ENCODE results near the gene PRLR.

The PRLR gene

DNA sequence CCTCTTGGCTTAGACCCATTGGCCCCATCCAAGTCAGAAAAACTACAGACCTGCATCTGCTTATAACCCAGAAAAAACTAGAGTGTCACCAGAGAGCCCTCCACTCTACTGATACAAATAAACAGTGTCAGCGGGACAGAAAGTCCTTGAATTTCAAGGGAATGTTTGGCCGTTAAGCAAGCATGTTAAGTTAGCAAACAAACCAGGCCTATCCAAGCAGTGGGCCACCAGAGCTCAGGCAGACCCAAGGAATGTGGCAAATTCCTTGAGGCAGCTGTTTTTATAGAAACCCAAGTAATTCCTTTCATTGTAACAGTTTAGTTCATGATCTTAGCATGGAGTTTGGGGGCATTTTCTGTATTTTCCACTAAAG lies 70.9 kb downstream of the PRLR start:
- Histone ChIP-seq H3K27me3 (ENCODE audit: insufficient read depth, insufficient read length) (no peaks in the 10 kb centered on the region), H3K4me3 (ENCODE audit: insufficient read length, low read depth) (no peak overlapping the region), H3K9ac (ENCODE audit: insufficient read length, low read depth) (no peak overlapping the region), H3K4me1 (ENCODE audit: insufficient read depth, insufficient read length) (no peaks in the 10 kb centered on the region), H3K9me3 (ENCODE audit: insufficient read depth, low read length) (0 out of 2 replicates have a peak, but pooled peaks cover 5% of the 10 kb centered on the region), H3K36me3 (ENCODE audit: insufficient read depth, insufficient read length, low read length) (no peaks in the 10 kb centered on the region)
- DNase-seq (ENCODE audit: low read depth, low spot score), result peak; percentile 11
- TF ChIP-seq SUZ12 (IDR thresholded peaks at IDR 0.05; ENCODE audit: extremely low read depth, insufficient read depth, insufficient read length), result no peak
- no peak for TF ChIP-seq ZNF274 (IDR thresholded peaks at IDR 0.05; ENCODE audit: low read depth, low read length)
- no peak for TF ChIP-seq YY1 (IDR thresholded peaks at IDR 0.05; ENCODE audit: insufficient read depth, insufficient read length)

DNA sequence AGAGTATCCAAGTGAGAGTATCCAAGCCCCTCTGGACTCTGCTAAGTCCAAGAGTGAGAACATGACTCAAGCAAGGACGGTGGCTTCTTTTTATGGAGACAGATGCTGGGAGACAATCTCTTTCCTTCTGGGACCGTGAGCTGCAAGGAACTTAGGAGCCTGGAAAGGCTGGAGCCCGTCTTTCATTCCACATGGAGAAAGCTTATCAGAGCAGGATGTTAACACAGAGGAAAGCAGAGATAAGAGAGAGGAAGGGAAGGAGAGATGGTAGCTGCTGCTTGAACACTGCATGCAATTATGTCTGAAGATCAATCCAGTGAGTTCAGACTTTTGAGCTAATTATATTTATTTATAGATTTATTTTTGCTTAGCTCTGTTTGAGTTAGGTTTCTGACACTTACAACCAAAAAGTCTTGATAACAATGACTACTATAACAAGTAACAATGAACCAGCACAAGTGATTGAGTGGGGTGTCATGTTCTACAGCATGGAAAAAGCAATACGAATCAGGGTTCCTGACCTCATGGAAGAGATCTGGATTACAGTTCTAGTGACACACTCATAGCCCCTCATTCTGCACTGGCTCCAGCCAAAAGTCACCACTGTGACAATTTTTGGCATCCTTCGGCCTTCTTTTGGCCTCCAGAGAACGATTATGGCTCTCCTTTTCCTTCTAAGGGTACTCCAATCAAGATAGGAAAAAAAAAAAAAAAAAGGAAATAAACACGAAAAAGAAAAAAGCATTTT lies 71.5 kb downstream of the PRLR start:
- Histone ChIP-seq H3K9me3 (ENCODE audit: insufficient read depth, low read length) (0 out of 2 replicates have a peak, but pooled peaks cover 5% of the 10 kb centered on the region), H3K36me3 (ENCODE audit: insufficient read depth, insufficient read length, low read length) (no peaks in the 10 kb centered on the region), H3K9ac (ENCODE audit: insufficient read length, low read depth) (no peak overlapping the region), H3K4me1 (ENCODE audit: insufficient read depth, insufficient read length) (no peaks in the 10 kb centered on the region), H3K27me3 (ENCODE audit: insufficient read depth, insufficient read length) (no peaks in the 10 kb centered on the region), H3K4me3 (ENCODE audit: insufficient read length, low read depth) (no peak overlapping the region)
- no peak for DNase-seq (ENCODE audit: low read depth, low spot score)
- TF ChIP-seq ZNF274 (IDR thresholded peaks at IDR 0.05; ENCODE audit: low read depth, low read length) (no peak), SUZ12 (IDR thresholded peaks at IDR 0.05; ENCODE audit: extremely low read depth, insufficient read depth, insufficient read length) (no peak), YY1 (IDR thresholded peaks at IDR 0.05; ENCODE audit: insufficient read depth, insufficient read length) (no peak)

DNA sequence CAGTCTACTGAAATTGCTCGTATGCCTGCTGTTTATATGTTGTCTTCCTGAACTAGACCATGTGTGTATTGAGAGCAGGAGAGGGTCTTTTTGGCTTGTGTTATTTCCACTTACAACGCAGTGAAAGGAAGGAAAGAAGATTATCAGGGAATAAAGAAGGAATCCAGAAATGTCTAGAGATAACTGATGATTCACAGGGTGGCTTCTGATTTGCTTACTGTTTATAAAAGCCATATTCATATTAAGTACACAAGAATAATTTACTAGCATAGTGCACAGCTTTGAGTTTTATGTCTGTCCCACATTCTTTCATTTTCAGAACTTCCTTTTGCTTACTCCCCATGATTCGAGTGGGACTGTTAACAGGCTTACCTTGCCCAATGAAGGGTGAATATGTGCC lies 72.1 kb downstream of the PRLR start:
- Histone ChIP-seq H3K9me3 (ENCODE audit: insufficient read depth, low read length) (0 out of 2 replicates have a peak, but pooled peaks cover 5% of the 10 kb centered on the region), H3K4me3 (ENCODE audit: insufficient read length, low read depth) (no peak overlapping the region), H3K36me3 (ENCODE audit: insufficient read depth, insufficient read length, low read length) (no peaks in the 10 kb centered on the region), H3K4me1 (ENCODE audit: insufficient read depth, insufficient read length) (no peaks in the 10 kb centered on the region), H3K9ac (ENCODE audit: insufficient read length, low read depth) (no peak overlapping the region), H3K27me3 (ENCODE audit: insufficient read depth, insufficient read length) (no peaks in the 10 kb centered on the region)
- no peak for DNase-seq (ENCODE audit: low read depth, low spot score)
- TF ChIP-seq SUZ12 (IDR thresholded peaks at IDR 0.05; ENCODE audit: extremely low read depth, insufficient read depth, insufficient read length) (no peak), YY1 (IDR thresholded peaks at IDR 0.05; ENCODE audit: insufficient read depth, insufficient read length) (no peak), ZNF274 (IDR thresholded peaks at IDR 0.05; ENCODE audit: low read depth, low read length) (no peak)

- DNase-seq (ENCODE audit: low read depth, low spot score), result no peak
- H3K36me3 ChIP-seq (ENCODE audit: insufficient read depth, insufficient read length, low read length), result no peaks in the 10 kb centered on the region
Observed at GRCh38 chr5:35153375-35153932, 76.8 kb downstream of the PRLR start.

GRCh38 chr5:35152733-35153132 lies 77.6 kb downstream of the PRLR start:
- H3K27me3 ChIP-seq (ENCODE audit: insufficient read depth, insufficient read length), result no peaks in the 10 kb centered on the region
- TF ChIP-seq YY1 (IDR thresholded peaks at IDR 0.05; ENCODE audit: insufficient read depth, insufficient read length) (no peak), SUZ12 (IDR thresholded peaks at IDR 0.05; ENCODE audit: extremely low read depth, insufficient read depth, insufficient read length) (no peak), ZNF274 (IDR thresholded peaks at IDR 0.05; ENCODE audit: low read depth, low read length) (no peak)
- no peaks in the 10 kb centered on the region for H3K4me1 ChIP-seq (ENCODE audit: insufficient read depth, insufficient read length)

More at GRCh38 chr5:35153375-35153932, 76.8 kb downstream of the PRLR start:
- Histone ChIP-seq H3K4me3 (ENCODE audit: insufficient read length, low read depth) (no peak overlapping the region), H3K4me1 (ENCODE audit: insufficient read depth, insufficient read length) (no peaks in the 10 kb centered on the region), H3K27me3 (ENCODE audit: insufficient read depth, insufficient read length) (no peaks in the 10 kb centered on the region), H3K9ac (ENCODE audit: insufficient read length, low read depth) (no peak overlapping the region), H3K9me3 (ENCODE audit: insufficient read depth, low read length) (0 out of 2 replicates have a peak, but pooled peaks cover 5% of the 10 kb centered on the region)
- TF ChIP-seq YY1 (IDR thresholded peaks at IDR 0.05; ENCODE audit: insufficient read depth, insufficient read length), result no peak
- TF ChIP-seq SUZ12 (IDR thresholded peaks at IDR 0.05; ENCODE audit: extremely low read depth, insufficient read depth, insufficient read length), result no peak
- TF ChIP-seq ZNF274 (IDR thresholded peaks at IDR 0.05; ENCODE audit: low read depth, low read length), result no peak

DNA sequence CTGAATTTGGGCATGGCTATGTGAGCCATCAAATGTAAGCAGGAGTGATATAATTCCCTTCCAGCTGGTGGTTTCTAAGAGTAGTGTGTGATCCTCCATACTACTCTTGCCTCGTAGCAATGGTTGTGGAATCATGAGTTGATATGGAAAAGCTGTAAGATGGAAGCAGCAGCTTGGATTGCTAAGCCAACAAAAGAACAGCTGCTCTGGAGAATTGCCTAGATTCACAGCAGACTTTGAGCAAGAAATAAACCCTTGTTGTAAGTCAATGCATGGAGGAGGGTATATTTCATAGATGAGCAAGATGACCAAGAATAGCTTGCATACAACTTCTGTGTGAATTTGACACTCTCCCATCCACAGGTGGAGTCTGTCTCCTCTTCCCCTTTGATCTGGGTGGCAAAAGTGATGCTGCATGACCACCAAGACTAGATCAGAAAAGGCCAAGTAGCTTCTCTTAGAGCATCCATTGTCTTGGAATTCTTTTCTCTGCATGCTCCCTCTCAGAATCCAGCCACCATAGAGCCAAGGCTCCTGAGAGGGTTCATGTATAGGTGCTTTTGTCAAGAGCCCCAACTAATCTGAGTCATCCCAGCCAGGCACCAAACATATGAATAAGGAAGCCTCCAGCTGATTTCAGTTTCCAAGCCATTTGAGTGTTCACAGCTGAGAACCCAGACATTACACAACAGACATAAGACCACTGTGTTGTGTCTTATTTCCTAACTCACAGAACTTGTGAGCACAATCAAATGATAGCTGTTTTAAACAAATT lies 79.0 kb downstream of the PRLR start:
- no peak overlapping the region for H3K4me3 ChIP-seq (ENCODE audit: insufficient read length, low read depth)
- TF ChIP-seq SUZ12 (IDR thresholded peaks at IDR 0.05; ENCODE audit: extremely low read depth, insufficient read depth, insufficient read length), result no peak
- TF ChIP-seq ZNF274 (IDR thresholded peaks at IDR 0.05; ENCODE audit: low read depth, low read length), result no peak
- no peak for TF ChIP-seq YY1 (IDR thresholded peaks at IDR 0.05; ENCODE audit: insufficient read depth, insufficient read length)
- no peaks in the 10 kb centered on the region for H3K9me3 ChIP-seq (ENCODE audit: insufficient read depth, low read length)
- no peaks in the 10 kb centered on the region for H3K36me3 ChIP-seq (ENCODE audit: insufficient read depth, insufficient read length, low read length)
- no peaks in the 10 kb centered on the region for H3K4me1 ChIP-seq (ENCODE audit: insufficient read depth, insufficient read length)
- peak; percentile 25 for DNase-seq (ENCODE audit: low read depth, low spot score)
- H3K9ac ChIP-seq (ENCODE audit: insufficient read length, low read depth), result no peak overlapping the region
- H3K27me3 ChIP-seq (ENCODE audit: insufficient read depth, insufficient read length), result no peaks in the 10 kb centered on the region

More at GRCh38 chr5:35152733-35153132, 77.6 kb downstream of the PRLR start:
- no peak for DNase-seq (ENCODE audit: low read depth, low spot score)
- Histone ChIP-seq H3K9ac (ENCODE audit: insufficient read length, low read depth) (no peak overlapping the region), H3K9me3 (ENCODE audit: insufficient read depth, low read length) (0 out of 2 replicates have a peak, but pooled peaks cover 5% of the 10 kb centered on the region), H3K36me3 (ENCODE audit: insufficient read depth, insufficient read length, low read length) (no peaks in the 10 kb centered on the region), H3K4me3 (ENCODE audit: insufficient read length, low read depth) (no peak overlapping the region)

DNA sequence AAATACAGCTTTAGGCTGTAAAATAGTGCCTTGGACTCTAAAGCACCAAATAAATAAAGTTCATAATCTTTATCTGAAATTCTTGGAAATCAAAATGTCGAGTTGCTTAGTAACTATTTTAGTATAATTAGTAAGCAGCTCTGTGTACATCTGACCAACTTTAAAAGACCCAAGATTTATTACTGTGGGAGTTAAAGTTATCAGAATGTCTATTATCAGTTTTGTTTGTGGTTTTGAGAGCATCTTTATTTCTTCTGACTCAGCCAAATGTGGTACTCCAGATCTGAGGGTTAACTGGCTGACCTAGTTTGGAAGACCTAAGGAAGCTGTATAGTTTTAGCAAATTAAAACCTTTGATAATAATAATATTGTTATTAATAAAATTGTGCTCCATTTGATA lies 81.2 kb downstream of the PRLR start:
- Histone ChIP-seq H3K36me3 (ENCODE audit: insufficient read depth, insufficient read length, low read length) (no peaks in the 10 kb centered on the region), H3K4me1 (ENCODE audit: insufficient read depth, insufficient read length) (no peaks in the 10 kb centered on the region), H3K9ac (ENCODE audit: insufficient read length, low read depth) (no peak overlapping the region), H3K27me3 (ENCODE audit: insufficient read depth, insufficient read length) (no peaks in the 10 kb centered on the region), H3K4me3 (ENCODE audit: insufficient read length, low read depth) (no peak overlapping the region), H3K9me3 (ENCODE audit: insufficient read depth, low read length) (no peaks in the 10 kb centered on the region)
- no peak for DNase-seq (ENCODE audit: low read depth, low spot score)
- TF ChIP-seq YY1 (IDR thresholded peaks at IDR 0.05; ENCODE audit: insufficient read depth, insufficient read length) (no peak), SUZ12 (IDR thresholded peaks at IDR 0.05; ENCODE audit: extremely low read depth, insufficient read depth, insufficient read length) (no peak), ZNF274 (IDR thresholded peaks at IDR 0.05; ENCODE audit: low read depth, low read length) (no peak)
